ENCODE results near the gene ACSS1. TPM values are rescaled to one million over a fixed set of nuclear protein-coding genes. Genes with fewer than 3 reads are reported as not detected.

Gene ACSS1
- total and polyA plus RNA-seq, 2 experiments from 2014 or later: 1.3 to 4.1 TPM

DNA sequence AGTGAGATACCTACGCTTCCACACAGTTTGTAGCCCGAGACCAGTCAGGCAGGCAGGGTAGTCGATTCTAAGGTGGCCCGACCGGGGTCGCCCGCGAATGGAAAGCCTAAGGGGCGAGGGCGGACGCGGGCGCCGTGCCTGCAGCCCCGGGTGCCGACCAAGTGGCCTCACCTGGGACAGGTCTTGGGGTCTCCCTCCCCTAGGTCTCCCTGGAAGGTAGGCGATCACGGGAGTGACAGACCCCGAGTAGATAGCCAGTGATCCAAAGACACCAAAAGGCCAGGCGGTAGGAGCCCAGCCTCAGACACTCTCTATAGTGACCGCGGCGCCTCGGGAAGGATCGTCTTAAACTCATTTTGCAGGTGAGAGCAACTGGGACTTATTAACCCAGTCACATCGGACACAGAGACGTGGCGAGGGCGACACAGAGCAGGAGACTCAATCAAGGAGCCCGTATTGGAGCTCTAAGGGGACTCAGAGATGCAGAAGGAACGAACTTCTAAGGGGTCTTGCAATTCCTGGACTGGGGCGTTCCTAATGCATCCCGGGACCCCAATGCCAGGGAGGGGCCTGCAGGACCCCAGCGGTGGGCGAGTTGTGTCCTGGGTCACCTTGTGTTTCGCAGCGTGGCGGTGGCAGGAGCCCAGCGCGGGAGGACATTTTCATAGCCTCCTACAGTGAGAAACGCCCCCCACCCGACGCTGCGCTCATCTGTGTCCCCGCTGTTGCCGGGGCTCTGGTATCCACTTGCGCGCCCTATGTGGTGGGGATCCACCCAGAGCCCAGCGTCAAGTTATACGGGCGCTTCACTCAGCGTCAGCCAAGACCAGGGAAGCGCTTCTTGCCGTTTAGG lies 26.1 kb upstream of the ACSS1 start:
- Histone ChIP-seq H3K4me2 (peak overlapping the region; percentile 93), H3K36me3 (ENCODE audit: insufficient read depth) (no peaks in the 10 kb centered on the region), H4K20me1 (replicated peaks; ENCODE audit: insufficient read depth) (peaks cover 10% of the 10 kb centered on the region), H3K27me3 (ENCODE audit: insufficient read depth) (peaks cover 92% of the 10 kb centered on the region), H3K9me2 (ENCODE audit: insufficient read depth) (no peaks in the 10 kb centered on the region), H3K4me3 (peak overlapping the region; percentile 72), H3K4me1 (ENCODE audit: insufficient read depth) (peaks cover 11% of the 10 kb centered on the region), H3K79me2 (replicated peaks; ENCODE audit: insufficient read depth) (no peaks in the 10 kb centered on the region), H2AFZ (peak overlapping the region; percentile 72), H3F3A (replicated peaks; ENCODE audit: low read depth) (0 out of 2 replicates have a peak, but pooled peaks cover 5% of the 10 kb centered on the region), H3K27ac (ENCODE audit: low read depth) (no peak overlapping the region)
- Mint-ChIP-seq H3K9me3 (peaks cover 3% of the 10 kb centered on the region; the same call in 2 of the 3 replicates), H3K4me1 (peaks cover 18% of the 10 kb centered on the region; the same call in 2 of the 3 replicates), H3K27me3 (ENCODE audit: insufficient read depth, low read depth, poor library complexity) (peaks cover 85% of the 10 kb centered on the region), H3K4me3 (peak overlapping the region; percentile 65), H3K27ac (no peak overlapping the region), H3K36me3 (ENCODE audit: low read depth) (no peaks in the 10 kb centered on the region)
- ATAC-seq (peak; percentile 8), DNase-seq (ENCODE audit: low spot score) (peak; percentile 42)
- no peak for TF ChIP-seq JUNB (IDR thresholded peaks at IDR 0.05; ENCODE audit: unreplicated experiment)
- peak; percentile 14 for TF ChIP-seq EZH2 (IDR thresholded peaks at IDR 0.05; ENCODE audit: low read depth, unreplicated experiment)

DNA sequence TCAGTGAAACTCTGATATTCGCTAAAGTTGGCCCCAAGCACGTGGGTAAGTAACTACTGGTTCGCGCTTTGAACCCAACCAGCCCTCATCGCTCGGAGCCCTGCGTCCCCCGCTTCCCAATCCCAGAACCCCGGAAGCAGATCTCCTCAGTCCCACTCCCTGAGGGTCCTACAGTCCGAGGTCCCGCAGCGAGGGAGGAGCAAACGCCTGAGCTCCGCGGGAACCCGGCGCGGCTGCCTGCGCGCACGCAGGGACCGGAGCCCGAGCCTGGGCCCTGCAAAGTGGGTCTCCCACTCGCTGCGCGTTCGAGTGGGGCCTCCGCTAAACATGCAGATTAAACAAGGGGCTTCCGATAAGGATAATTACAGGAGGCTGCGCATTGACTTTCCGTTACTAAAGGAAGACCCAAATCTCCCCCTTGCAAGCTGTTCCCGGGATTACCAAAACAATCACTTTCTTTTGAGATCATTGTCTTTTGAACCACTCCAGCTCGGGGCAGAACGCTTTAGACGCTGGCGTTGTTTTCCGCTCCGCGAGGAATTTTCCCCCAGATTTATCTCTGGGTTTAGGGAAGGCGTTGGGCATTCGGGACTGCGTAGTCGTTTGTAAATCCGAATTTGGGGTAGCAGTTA lies 25.3 kb upstream of the ACSS1 start:
- H3K9me2 ChIP-seq (ENCODE audit: insufficient read depth): no peaks in the 10 kb centered on the region
- peak; percentile 3; the same call in 2 of the 3 replicates for ATAC-seq
- peaks cover 10% of the 10 kb centered on the region for H4K20me1 ChIP-seq (replicated peaks; ENCODE audit: insufficient read depth)
- H3F3A ChIP-seq (replicated peaks; ENCODE audit: low read depth): 0 out of 2 replicates have a peak, but pooled peaks cover 5% of the 10 kb centered on the region
- H2AFZ ChIP-seq: peak overlapping the region; percentile 72
- peak overlapping the region; percentile 72 for H3K4me3 ChIP-seq
- no peak overlapping the region for H3K27ac ChIP-seq (ENCODE audit: low read depth)
- H3K4me1 Mint-ChIP-seq: peaks cover 19% of the 10 kb centered on the region
- H3K4me2 ChIP-seq: peak overlapping the region; percentile 93
- no peak overlapping the region for H3K27ac Mint-ChIP-seq
- H3K79me2 ChIP-seq (replicated peaks; ENCODE audit: insufficient read depth): no peaks in the 10 kb centered on the region
- H3K36me3 Mint-ChIP-seq (ENCODE audit: low read depth): no peaks in the 10 kb centered on the region
- peaks cover 3% of the 10 kb centered on the region; the same call in 2 of the 3 replicates for H3K9me3 Mint-ChIP-seq
- H3K27me3 Mint-ChIP-seq (ENCODE audit: insufficient read depth, low read depth, poor library complexity): peaks cover 90% of the 10 kb centered on the region
- peak; percentile 43 for DNase-seq (ENCODE audit: low spot score)
- no peaks in the 10 kb centered on the region for H3K36me3 ChIP-seq (ENCODE audit: insufficient read depth)
- peak overlapping the region; percentile 65 for H3K4me3 Mint-ChIP-seq
- peaks cover 99% of the 10 kb centered on the region for H3K27me3 ChIP-seq (ENCODE audit: insufficient read depth)
- H3K4me1 ChIP-seq (ENCODE audit: insufficient read depth): peaks cover 11% of the 10 kb centered on the region
- TF ChIP-seq EZH2phosphoT487 (IDR thresholded peaks at IDR 0.05; ENCODE audit: unreplicated experiment) (no peak), NANOG (IDR thresholded peaks at IDR 0.05; ENCODE audit: borderline replicate concordance) (no peak), JUNB (IDR thresholded peaks at IDR 0.05; ENCODE audit: unreplicated experiment) (no peak)
- TF ChIP-seq, protein P1, sequence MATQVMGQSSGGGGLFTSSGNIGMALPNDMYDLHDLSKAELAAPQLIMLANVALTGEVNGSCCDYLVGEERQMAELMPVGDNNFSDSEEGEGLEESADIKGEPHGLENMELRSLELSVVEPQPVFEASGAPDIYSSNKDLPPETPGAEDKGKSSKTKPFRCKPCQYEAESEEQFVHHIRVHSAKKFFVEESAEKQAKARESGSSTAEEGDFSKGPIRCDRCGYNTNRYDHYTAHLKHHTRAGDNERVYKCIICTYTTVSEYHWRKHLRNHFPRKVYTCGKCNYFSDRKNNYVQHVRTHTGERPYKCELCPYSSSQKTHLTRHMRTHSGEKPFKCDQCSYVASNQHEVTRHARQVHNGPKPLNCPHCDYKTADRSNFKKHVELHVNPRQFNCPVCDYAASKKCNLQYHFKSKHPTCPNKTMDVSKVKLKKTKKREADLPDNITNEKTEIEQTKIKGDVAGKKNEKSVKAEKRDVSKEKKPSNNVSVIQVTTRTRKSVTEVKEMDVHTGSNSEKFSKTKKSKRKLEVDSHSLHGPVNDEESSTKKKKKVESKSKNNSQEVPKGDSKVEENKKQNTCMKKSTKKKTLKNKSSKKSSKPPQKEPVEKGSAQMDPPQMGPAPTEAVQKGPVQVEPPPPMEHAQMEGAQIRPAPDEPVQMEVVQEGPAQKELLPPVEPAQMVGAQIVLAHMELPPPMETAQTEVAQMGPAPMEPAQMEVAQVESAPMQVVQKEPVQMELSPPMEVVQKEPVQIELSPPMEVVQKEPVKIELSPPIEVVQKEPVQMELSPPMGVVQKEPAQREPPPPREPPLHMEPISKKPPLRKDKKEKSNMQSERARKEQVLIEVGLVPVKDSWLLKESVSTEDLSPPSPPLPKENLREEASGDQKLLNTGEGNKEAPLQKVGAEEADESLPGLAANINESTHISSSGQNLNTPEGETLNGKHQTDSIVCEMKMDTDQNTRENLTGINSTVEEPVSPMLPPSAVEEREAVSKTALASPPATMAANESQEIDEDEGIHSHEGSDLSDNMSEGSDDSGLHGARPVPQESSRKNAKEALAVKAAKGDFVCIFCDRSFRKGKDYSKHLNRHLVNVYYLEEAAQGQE (IDR thresholded peaks at IDR 0.05; ENCODE audit: unreplicated experiment): no peak
- TF ChIP-seq, protein P2, sequence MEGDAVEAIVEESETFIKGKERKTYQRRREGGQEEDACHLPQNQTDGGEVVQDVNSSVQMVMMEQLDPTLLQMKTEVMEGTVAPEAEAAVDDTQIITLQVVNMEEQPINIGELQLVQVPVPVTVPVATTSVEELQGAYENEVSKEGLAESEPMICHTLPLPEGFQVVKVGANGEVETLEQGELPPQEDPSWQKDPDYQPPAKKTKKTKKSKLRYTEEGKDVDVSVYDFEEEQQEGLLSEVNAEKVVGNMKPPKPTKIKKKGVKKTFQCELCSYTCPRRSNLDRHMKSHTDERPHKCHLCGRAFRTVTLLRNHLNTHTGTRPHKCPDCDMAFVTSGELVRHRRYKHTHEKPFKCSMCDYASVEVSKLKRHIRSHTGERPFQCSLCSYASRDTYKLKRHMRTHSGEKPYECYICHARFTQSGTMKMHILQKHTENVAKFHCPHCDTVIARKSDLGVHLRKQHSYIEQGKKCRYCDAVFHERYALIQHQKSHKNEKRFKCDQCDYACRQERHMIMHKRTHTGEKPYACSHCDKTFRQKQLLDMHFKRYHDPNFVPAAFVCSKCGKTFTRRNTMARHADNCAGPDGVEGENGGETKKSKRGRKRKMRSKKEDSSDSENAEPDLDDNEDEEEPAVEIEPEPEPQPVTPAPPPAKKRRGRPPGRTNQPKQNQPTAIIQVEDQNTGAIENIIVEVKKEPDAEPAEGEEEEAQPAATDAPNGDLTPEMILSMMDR (conservative IDR thresholded peaks at IDR 0.05; ENCODE audit: low read depth in 2 of 2): no peak
- TF ChIP-seq, protein P3, sequence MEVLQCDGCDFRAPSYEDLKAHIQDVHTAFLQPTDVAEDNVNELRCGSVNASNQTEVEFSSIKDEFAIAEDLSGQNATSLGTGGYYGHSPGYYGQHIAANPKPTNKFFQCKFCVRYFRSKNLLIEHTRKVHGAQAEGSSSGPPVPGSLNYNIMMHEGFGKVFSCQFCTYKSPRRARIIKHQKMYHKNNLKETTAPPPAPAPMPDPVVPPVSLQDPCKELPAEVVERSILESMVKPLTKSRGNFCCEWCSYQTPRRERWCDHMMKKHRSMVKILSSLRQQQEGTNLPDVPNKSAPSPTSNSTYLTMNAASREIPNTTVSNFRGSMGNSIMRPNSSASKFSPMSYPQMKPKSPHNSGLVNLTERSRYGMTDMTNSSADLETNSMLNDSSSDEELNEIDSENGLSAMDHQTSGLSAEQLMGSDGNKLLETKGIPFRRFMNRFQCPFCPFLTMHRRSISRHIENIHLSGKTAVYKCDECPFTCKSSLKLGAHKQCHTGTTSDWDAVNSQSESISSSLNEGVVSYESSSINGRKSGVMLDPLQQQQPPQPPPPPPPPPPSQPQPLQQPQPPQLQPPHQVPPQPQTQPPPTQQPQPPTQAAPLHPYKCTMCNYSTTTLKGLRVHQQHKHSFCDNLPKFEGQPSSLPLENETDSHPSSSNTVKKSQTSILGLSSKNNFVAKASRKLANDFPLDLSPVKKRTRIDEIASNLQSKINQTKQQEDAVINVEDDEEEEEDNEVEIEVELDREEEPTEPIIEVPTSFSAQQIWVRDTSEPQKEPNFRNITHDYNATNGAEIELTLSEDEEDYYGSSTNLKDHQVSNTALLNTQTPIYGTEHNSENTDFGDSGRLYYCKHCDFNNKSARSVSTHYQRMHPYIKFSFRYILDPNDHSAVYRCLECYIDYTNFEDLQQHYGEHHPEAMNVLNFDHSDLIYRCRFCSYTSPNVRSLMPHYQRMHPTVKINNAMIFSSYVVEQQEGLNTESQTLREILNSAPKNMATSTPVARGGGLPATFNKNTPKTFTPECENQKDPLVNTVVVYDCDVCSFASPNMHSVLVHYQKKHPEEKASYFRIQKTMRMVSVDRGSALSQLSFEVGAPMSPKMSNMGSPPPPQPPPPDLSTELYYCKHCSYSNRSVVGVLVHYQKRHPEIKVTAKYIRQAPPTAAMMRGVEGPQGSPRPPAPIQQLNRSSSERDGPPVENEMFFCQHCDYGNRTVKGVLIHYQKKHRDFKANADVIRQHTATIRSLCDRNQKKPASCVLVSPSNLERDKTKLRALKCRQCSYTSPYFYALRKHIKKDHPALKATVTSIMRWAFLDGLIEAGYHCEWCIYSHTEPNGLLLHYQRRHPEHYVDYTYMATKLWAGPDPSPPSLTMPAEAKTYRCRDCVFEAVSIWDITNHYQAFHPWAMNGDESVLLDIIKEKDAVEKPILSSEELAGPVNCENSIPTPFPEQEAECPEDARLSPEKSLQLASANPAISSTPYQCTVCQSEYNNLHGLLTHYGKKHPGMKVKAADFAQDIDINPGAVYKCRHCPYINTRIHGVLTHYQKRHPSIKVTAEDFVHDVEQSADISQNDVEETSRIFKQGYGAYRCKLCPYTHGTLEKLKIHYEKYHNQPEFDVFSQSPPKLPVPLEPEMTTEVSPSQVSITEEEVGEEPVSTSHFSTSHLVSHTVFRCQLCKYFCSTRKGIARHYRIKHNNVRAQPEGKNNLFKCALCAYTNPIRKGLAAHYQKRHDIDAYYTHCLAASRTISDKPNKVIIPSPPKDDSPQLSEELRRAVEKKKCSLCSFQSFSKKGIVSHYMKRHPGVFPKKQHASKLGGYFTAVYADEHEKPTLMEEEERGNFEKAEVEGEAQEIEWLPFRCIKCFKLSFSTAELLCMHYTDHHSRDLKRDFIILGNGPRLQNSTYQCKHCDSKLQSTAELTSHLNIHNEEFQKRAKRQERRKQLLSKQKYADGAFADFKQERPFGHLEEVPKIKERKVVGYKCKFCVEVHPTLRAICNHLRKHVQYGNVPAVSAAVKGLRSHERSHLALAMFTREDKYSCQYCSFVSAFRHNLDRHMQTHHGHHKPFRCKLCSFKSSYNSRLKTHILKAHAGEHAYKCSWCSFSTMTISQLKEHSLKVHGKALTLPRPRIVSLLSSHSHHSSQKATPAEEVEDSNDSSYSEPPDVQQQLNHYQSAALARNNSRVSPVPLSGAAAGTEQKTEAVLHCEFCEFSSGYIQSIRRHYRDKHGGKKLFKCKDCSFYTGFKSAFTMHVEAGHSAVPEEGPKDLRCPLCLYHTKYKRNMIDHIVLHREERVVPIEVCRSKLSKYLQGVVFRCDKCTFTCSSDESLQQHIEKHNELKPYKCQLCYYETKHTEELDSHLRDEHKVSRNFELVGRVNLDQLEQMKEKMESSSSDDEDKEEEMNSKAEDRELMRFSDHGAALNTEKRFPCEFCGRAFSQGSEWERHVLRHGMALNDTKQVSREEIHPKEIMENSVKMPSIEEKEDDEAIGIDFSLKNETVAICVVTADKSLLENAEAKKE (CRISPR knock-in tag; IDR thresholded peaks at IDR 0.05): no peak
